GM18873 (cell line): ENCODE measurements around the gene KCNH6.

ENCODE experiments used
- ATAC-seq: cut with Tn5 transposase; IDR thresholded peaks from one replicate; pipeline ENCODE4 v1.9.1; 2021; ENCODE audit warnings: mild to moderate bottlenecking, moderate library complexity, moderate number of reproducible peaks; ENCODE audit not compliant: unreplicated experiment, low FRiP score

KCNH6 gene

GRCh38 chr17:63523253-63523855, at the start of gene KCNH6:
KCNH6 (plus strand) TSS chr17:63523358; CDS start chr17:63523414, 56 bp downstream.
- no peak for ATAC-seq

GRCh38 chr17:63474174-63474573, 49.0 kb upstream of the KCNH6 start:
- ATAC-seq = no peak

- ATAC-seq = no peak
Observed at GRCh38 chr17:63474586-63475460, 48.3 kb upstream of the KCNH6 start.

- no peak for ATAC-seq
Observed at GRCh38 chr17:63475491-63476412, 47.4 kb upstream of the KCNH6 start.

- no peak for ATAC-seq
Observed at GRCh38 chr17:63476459-63476853, 46.7 kb upstream of the KCNH6 start.

- no peak for ATAC-seq
Observed at GRCh38 chr17:63476854-63477479, 46.2 kb upstream of the KCNH6 start, which contains the start of gene ACE. ACE (plus strand) TSS chr17:63477061; CDS start chr17:63477095, 34 bp downstream.

- no peak for ATAC-seq
Observed at GRCh38 chr17:63477480-63478440, 45.4 kb upstream of the KCNH6 start.

GRCh38 chr17:63478814-63479494, 44.2 kb upstream of the KCNH6 start:
- no peak for ATAC-seq

- no peak for ATAC-seq
Observed at GRCh38 chr17:63479495-63480184, 43.5 kb upstream of the KCNH6 start.

GRCh38 chr17:63480192-63480784, 42.9 kb upstream of the KCNH6 start:
- ATAC-seq = no peak

- ATAC-seq = no peak
Observed at GRCh38 chr17:63480826-63481487, 42.2 kb upstream of the KCNH6 start.

- ATAC-seq = no peak
Observed at GRCh38 chr17:63481488-63481870, 41.7 kb upstream of the KCNH6 start.

GRCh38 chr17:63482509-63482908, 40.6 kb upstream of the KCNH6 start:
- ATAC-seq = no peak

GRCh38 chr17:63483038-63483437, 40.1 kb upstream of the KCNH6 start:
- no peak for ATAC-seq

GRCh38 chr17:63483655-63484575, 39.2 kb upstream of the KCNH6 start:
- no peak for ATAC-seq
